Fibroblast of gingiva (primary cell): ENCODE results near the gene SLC7A4.
A peak's percentile ranks its signal among the peaks of the same experiment; 100 is the strongest.

Source experiments
- DNase-seq: peaks from one replicate; pipeline ENCODE4 v3.0.0-alpha.2; 2011; ENCODE audit warnings: low read depth

Gene SLC7A4

DNA sequence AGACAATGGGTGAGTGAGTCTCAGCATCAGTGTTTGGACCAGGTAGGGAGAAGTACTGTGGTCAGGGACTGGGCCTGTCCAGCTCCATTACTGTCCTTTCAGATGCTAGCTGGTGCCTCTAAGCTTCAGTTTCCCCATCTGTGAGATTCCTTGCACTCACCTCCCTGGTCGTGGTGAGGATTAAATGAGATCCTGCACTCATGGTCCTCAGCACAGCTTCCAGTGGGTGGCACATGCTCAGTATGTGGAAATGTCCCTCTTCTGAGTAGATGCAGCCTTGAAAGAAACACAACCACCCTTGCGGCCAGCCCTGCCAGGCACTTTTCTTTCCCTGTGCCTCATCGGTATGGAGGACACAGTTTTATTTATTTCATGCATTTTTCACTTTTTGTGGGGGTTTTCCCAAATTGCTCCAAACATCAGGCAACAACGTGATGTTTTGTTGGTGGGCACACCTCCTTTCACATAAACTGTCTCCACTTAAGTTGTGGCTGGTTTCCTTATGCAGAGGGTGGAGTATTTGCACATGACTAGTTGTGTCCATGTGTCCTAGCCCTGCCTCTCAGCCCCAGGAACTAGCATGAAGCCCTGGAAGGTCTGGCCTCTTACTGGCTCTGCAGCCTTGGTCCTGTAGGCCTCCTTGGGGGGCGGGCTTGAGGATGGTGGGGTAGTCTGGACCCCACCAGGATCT is 49.1 kb downstream of the SLC7A4 start:
- no peak for DNase-seq

DNA sequence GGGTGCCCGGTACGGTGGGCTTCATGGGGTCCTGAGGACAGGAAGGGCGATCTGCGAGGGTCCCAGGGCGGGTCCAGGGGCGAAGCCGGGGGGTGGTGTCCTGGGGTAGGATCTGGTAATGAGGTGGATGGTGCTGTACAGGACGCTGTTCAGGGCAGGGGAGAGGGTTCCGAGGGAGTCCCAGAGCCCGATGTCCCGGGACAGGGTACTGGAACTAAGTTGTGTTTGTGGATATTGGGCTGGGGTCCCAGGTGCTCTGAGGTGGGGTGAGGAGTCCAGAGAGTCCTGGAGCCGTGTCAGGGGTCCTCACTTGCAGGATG is 49.8 kb downstream of the SLC7A4 start:
- DNase-seq, result no peak

DNA sequence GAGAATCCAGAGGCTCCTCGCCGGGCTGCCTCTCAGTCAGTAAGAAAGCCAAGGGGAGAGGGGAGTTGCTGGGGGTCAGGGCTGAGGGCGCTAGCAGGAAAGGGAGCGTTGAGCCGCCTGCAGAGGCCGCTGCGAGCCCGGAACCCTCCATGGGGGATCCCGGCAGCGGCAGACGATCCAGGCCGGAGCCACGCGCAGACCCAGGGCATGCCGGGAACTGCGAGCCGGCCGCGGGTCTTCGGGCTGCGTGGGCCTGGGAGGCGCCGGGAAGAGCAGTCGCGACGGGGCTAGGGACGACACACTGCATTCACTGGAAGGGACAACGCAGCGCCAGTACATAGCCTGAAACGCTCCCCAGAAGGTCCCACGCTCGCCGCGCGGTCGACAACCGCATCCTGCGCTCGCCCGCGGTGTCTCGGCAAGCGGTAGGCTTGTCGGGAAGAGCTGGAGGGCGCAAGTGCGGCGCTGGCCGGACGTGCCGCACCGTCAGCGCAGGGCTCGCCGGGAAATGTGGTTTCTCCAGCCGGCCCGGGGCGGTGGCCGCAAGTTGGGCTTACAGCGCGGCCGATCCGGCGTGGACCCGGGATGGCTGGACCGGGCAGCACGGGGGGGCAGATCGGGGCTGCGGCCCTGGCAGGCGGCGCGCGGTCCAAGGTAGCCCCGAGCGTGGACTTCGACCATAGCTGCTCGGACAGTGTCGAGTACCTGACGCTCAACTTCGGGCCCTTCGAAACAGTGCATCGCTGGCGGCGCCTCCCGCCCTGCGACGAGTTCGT is 50.4 kb downstream of the SLC7A4 start, which contains the start of gene LZTR1:
Gene LZTR1, plus strand, starts transcription at position 511 of the 776 bp plus-strand sequence. Its CDS starts 75 bp downstream, at position 586.
- DNase-seq, result peak; percentile 84

DNA sequence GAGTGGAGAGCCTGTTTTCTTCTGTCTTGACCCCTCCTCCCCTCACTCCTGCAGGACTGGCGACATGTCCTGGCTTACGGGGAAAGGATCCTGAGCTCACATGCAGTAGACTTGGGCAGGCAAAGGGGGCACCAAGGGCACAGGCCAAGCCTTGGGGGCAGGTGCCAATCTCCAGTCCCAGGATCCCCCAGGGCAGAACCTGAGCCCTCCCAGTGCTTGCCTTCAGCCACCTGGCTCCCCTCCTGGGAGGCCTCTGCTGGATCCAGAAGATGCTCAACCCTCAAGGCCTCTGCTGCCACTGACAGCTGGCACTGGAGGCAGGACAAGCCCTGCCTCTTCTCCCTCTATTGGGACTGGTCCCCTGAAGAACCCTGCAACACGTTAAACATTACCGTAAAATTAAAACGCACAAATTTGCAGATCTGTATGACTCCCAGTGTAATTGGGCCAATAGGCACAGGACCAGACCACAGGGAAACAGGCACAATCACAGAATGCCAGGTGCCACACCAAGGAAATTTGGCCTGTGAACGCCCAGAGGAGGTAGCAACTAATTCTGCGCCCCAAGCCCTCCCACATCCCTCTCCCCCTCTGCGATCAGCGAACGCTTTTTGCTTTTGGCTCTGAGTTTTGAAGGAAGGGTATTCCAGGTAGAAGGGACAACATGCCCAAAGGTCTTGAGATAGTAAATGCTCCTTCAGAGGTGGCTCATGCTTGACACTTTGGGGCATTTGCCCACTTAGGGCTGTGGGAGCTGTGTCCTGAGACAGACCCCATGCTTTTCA is 51.2 kb downstream of the SLC7A4 start:
- DNase-seq, result no peak

DNA sequence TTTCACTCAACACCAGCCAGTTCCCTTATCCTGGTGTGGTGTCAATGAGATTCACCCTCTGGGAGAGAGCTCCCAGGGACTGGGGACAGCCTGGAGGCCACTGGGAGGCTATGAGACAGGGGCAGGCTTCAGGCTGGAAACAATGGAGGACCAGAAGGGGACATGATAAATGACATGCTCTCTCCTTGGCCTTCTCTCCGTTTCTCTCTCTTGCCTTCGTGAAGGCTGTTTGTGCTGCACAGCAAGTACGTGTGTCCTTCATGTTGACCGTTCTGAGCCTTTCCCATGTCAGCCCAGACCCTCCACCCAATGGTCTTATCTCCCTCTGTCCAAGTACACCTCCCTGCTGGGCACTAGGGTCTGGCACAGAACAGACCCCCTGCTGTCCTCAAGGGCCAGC is 51.8 kb downstream of the SLC7A4 start:
- DNase-seq, result no peak

DNA sequence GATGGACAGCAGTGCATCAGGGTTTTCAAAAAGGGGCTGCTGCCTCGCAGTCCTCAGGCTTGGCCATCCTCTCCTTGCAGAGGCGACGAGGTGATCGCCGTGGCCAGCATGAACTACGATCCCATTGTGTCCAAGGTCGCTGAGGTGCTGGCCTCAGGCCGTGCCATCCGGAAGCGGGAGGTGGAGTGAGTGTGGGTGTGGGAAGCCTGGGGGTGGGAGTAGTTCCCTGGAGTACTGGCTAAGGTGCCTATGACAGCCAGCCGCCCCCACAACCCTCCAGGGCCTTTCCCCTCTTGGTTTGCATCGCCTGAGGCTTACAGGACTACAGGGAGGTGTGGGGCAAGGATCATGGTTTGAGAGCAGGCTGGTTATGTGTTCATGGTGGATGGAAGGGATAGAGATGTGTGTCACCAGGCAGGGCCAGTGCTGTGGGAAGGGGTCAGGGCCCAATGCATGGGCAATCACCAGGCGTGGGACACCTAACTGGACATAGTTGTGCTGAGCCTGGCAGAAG is 52.4 kb downstream of the SLC7A4 start:
- DNase-seq, result no peak

DNA sequence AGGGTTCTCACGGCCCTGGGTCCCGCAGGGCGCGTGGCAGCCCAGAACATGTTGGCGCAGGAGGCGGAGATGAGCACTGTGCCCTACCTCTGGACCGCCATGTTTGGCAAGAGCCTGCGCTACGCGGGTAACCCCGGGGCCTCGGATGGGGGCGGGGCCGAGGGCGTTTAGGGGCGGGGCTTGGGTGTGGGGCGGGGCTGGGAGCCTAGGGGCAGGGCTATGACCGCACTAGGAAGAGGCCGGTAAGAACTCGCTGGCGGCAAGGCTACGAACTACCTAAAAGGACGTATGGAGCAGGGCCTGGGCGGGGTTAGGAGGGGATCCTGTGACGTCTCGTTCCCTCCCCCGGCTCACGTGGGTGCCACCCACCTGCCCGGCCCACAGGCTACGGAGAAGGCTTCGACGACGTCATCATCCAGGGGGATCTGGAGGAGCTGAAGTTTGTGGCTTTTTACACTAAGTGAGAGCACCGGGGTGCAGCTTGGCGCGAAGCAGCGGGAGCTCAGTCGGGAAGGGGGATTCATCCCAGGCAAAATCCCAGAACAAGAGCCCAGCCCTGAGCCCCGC is 53.0 kb downstream of the SLC7A4 start:
- peak; percentile 74 for DNase-seq
